ENCODE measurements around the gene LANCL2. TPM values are rescaled to one million over a fixed set of nuclear protein-coding genes. Genes with fewer than 3 reads are reported as not detected.
"Not testable (repeated sequence)": the region's sequence is repeated elsewhere in the genome, so short reads cannot be mapped to it uniquely, and the experiment has no call there.

The LANCL2 gene
- total RNA-seq, 4 donors from 2014 or later, result 3.5 to 31.4 (median 6.7) TPM

- no peak overlapping the region for H3K4me3 ChIP-seq
- H3K9me3 ChIP-seq, result no peaks in the 10 kb centered on the region
- TF ChIP-seq POLR2A (IDR thresholded peaks at IDR 0.05) (no peak), CTCF (IDR thresholded peaks at IDR 0.05) (no peak)
- no peak for DNase-seq
- H3K27ac ChIP-seq, result no peak overlapping the region
- intact Hi-C loops (cut with DNase I; ENCODE audit: low total_unique reads), result no loop called here
- no peaks in the 10 kb centered on the region for H3K4me1 ChIP-seq
- H3K36me3 ChIP-seq, result no peaks in the 10 kb centered on the region
- H3K27me3 ChIP-seq, result no peaks in the 10 kb centered on the region
Observed at GRCh38 chr7:55470261-55470660, 105.1 kb downstream of the LANCL2 start.

- H3K27me3 ChIP-seq; intact Hi-C loops (cut with DNase I; ENCODE audit: low total_unique reads); H3K9me3 ChIP-seq; H3K4me3 ChIP-seq; H3K36me3 ChIP-seq; H3K4me1 ChIP-seq; H3K27ac ChIP-seq; DNase-seq: not testable (repeated sequence)
Observed at GRCh38 chr7:55471594-55471993, 106.5 kb downstream of the LANCL2 start.

GRCh38 chr7:55472406-55472805, 107.3 kb downstream of the LANCL2 start:
- H3K27ac ChIP-seq; DNase-seq; H3K4me3 ChIP-seq; H3K36me3 ChIP-seq; H3K9me3 ChIP-seq; intact Hi-C loops (cut with DNase I; ENCODE audit: low total_unique reads); H3K4me1 ChIP-seq; H3K27me3 ChIP-seq: not testable (repeated sequence)

GRCh38 chr7:55472928-55473725, 108.0 kb downstream of the LANCL2 start:
- TF ChIP-seq POLR2A (IDR thresholded peaks at IDR 0.05) (no peak), CTCF (IDR thresholded peaks at IDR 0.05) (no peak)
- no peaks in the 10 kb centered on the region for H3K9me3 ChIP-seq
- H3K27me3 ChIP-seq, result no peaks in the 10 kb centered on the region
- no peak overlapping the region for H3K4me3 ChIP-seq
- intact Hi-C loops (cut with DNase I; ENCODE audit: low total_unique reads), result no loop called here
- DNase-seq, result no peak
- H3K36me3 ChIP-seq, result no peaks in the 10 kb centered on the region
- H3K4me1 ChIP-seq, result no peaks in the 10 kb centered on the region
- no peak overlapping the region for H3K27ac ChIP-seq

- Histone ChIP-seq H3K36me3 (no peaks in the 10 kb centered on the region), H3K27ac (no peak overlapping the region), H3K27me3 (no peaks in the 10 kb centered on the region), H3K4me3 (no peak overlapping the region), H3K9me3 (no peaks in the 10 kb centered on the region), H3K4me1 (no peaks in the 10 kb centered on the region)
- no peak for DNase-seq
- no peak for TF ChIP-seq POLR2A (IDR thresholded peaks at IDR 0.05)
- intact Hi-C loops (cut with DNase I; ENCODE audit: low total_unique reads), result no loop called here
Observed at GRCh38 chr7:55473932-55474331, 108.8 kb downstream of the LANCL2 start.

GRCh38 chr7:55474944-55475854, 110.1 kb downstream of the LANCL2 start:
- Histone ChIP-seq H3K4me3 (no peak overlapping the region), H3K27ac (no peak overlapping the region), H3K27me3 (no peaks in the 10 kb centered on the region), H3K9me3 (no peaks in the 10 kb centered on the region), H3K4me1 (no peaks in the 10 kb centered on the region), H3K36me3 (no peaks in the 10 kb centered on the region)
- TF ChIP-seq POLR2A (IDR thresholded peaks at IDR 0.05) (no peak), CTCF (IDR thresholded peaks at IDR 0.05) (no peak)
- intact Hi-C loops (cut with DNase I; ENCODE audit: low total_unique reads), result no loop called here
- no peak for DNase-seq

All from uterus (tissue), 4 donors.